ENCODE measurements around the gene DDX52. TPM values are rescaled to one million over a fixed set of nuclear protein-coding genes. Genes with fewer than 3 reads are reported as not detected.

The DDX52 gene
- total RNA-seq, 1 donor from 2014 or later = 49.4 TPM

DNA sequence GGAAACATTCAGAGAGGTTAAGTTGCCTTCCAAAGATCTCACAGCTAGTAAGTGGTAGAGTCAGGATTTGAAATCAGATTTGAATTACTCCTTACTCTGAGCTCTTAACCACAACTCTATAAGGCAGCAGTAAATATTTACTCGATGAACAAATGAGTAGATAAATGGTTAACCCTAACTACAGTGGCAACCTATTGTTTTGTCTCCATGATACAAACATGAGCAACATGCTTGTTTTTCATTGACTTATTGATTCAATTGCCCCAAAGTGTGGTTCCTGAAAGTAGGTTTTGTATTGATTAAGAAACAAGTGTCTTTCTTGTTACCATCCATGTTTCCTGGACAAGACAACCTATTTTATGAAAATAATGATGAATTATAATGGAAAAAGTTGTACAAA lies 34.8 kb upstream of the DDX52 start:
- no peak for DNase-seq (ENCODE audit: extremely low spot score, unreplicated experiment)
- Mint-ChIP-seq H3K36me3 (no peaks in the 10 kb centered on the region), H3K4me1 (ENCODE audit: unreplicated experiment) (peaks cover 18% of the 10 kb centered on the region), H3K27ac (no peak overlapping the region), H3K9me3 (peaks cover 4% of the 10 kb centered on the region), H3K27me3 (peaks cover 3% of the 10 kb centered on the region), H3K4me3 (no peak overlapping the region)
- no peak for TF ChIP-seq CTCF (conservative IDR thresholded peaks at IDR 0.05)

DNA sequence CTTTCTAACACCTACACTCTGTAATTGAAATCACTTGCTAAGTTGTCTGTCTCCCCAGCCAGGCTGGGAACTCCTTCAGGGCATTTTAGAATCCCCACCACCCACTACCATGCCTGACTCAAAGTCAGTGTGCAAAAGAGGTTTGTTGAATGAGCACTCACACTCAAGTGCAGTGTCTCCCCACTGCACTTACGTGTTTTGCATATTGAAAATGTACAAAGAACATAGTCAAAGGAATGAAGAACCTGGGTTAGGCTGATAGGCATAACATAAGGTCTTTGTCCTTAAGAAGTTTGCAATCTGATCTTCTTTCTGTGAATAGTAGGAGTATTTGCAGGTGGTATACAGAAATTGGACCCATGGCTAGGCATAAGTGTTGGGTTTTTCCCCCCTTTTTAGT lies 33.8 kb upstream of the DDX52 start:
- Mint-ChIP-seq H3K27me3 (peaks cover 3% of the 10 kb centered on the region), H3K27ac (peak overlapping the region; percentile 15), H3K4me3 (no peak overlapping the region), H3K9me3 (peaks cover 4% of the 10 kb centered on the region), H3K36me3 (no peaks in the 10 kb centered on the region), H3K4me1 (ENCODE audit: unreplicated experiment) (peaks cover 21% of the 10 kb centered on the region)
- no peak for TF ChIP-seq CTCF (conservative IDR thresholded peaks at IDR 0.05)
- DNase-seq (ENCODE audit: extremely low spot score, unreplicated experiment) = no peak

GRCh38 chr17:37676115-37676925 lies 33.1 kb upstream of the DDX52 start:
- no peak for DNase-seq (ENCODE audit: extremely low spot score, unreplicated experiment)
- Mint-ChIP-seq H3K4me1 (ENCODE audit: unreplicated experiment) (peaks cover 24% of the 10 kb centered on the region), H3K27ac (peak overlapping the region; percentile 15), H3K36me3 (no peaks in the 10 kb centered on the region), H3K4me3 (no peak overlapping the region), H3K9me3 (peaks cover 4% of the 10 kb centered on the region), H3K27me3 (peaks cover 3% of the 10 kb centered on the region)
- no peak for TF ChIP-seq CTCF (conservative IDR thresholded peaks at IDR 0.05)

DNA sequence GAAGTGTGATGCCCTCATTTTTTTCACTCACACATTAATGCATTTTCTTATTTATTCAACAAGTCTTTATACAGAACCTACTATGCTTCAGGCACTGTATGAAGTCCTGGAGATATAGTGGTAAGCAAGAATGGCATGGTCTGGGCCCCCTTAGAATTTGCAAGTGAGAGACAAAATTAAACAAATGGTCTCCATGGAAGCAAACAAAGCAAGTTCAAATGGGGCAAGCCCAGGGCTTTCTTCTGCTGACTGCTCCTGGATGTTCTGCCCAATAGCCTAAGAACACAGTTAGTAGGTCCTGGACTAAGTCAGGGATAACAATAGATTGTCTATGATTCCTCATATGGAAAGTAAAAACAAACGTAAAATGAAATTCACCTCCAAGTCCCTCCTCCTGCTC lies 31.3 kb upstream of the DDX52 start:
- H3K9me3 Mint-ChIP-seq = peaks cover 4% of the 10 kb centered on the region
- H3K36me3 Mint-ChIP-seq = no peaks in the 10 kb centered on the region
- no peak for TF ChIP-seq CTCF (conservative IDR thresholded peaks at IDR 0.05)
- H3K4me1 Mint-ChIP-seq (ENCODE audit: unreplicated experiment) = peaks cover 24% of the 10 kb centered on the region
- peak overlapping the region; percentile 27 for H3K27ac Mint-ChIP-seq
- no peak for DNase-seq (ENCODE audit: extremely low spot score, unreplicated experiment)
- peaks cover 3% of the 10 kb centered on the region for H3K27me3 Mint-ChIP-seq
- H3K4me3 Mint-ChIP-seq = no peak overlapping the region

DNA sequence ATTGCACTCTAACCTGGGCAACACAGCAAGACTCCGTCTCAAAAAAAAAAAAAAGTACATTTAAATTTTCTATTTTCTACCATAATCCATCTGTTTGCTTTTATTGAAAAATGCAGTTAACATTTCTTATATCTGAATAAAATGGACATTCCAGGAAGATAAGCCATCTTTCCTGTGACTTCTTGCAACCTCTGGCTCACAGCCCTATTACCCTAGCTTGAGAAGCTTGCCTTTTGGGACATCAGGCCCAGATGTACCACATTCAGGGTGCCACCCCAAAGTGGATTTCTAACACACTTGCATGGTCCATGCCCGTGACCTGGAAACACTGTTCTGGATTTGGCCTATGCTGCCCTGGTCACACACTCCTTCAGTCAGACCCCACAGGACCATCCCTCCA lies 30.1 kb upstream of the DDX52 start:
- Mint-ChIP-seq H3K4me1 (ENCODE audit: unreplicated experiment) (peaks cover 24% of the 10 kb centered on the region), H3K4me3 (no peak overlapping the region), H3K9me3 (peaks cover 2% of the 10 kb centered on the region), H3K36me3 (no peaks in the 10 kb centered on the region), H3K27me3 (peaks cover 3% of the 10 kb centered on the region), H3K27ac (no peak overlapping the region)
- DNase-seq (ENCODE audit: extremely low spot score, unreplicated experiment) = no peak
- no peak for TF ChIP-seq CTCF (conservative IDR thresholded peaks at IDR 0.05)

Data from type B pancreatic cell (in vitro differentiated cells).